Measurements from ENCODE around the gene EDN2. TPM values are rescaled to one million over a fixed set of nuclear protein-coding genes. Genes with fewer than 3 reads are reported as not detected.

EDN2 gene
- total and polyA plus RNA-seq, 2 of the 8 experiments (the other 6 are each of a cell fraction or from before 2014, with no cell fraction given): 0.32 to 0.39 TPM

DNA sequence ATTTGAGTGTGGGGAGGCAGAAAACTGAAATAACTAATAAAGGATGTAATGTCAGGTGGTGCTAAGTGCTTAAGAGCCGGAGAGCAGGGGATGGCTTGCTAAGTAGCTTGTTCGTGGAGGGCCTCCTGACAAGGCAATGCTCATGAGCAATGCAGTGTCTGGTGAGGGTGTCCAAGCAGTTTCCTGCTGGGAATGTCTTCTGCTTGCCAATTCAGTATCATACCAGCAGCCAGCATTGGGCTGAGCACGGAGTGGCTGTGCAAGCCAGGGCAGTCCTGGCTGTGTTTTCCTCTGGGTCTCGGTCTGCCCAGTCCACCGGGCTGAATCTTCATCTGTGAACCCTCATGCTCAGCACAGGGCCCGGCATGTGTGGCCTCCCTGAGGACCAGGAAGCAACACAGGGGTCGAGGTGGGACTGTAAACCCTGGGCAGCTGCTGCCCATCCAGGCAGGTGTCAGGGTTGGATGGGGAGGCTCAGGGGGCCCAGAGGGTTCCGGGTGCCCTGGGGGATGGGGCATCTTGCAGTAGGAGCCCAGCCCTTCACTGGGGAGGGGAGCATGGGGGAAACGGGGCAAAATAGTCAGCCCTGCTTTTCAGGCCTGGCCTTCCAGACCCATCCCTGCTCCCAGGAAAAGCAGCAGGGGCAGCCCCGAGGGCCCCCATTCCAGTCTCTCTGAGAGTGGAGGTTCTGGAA is 27.5 kb downstream of the EDN2 start:
- no peaks in the 10 kb centered on the region for H3K36me3 ChIP-seq (ENCODE audit: control insufficient read depth in 2 of 4, insufficient read depth in 4 of 4, low read length in 3 of 4)
- no peak overlapping the region for H2BK120ac ChIP-seq (replicated peaks; ENCODE audit: low read depth, low read length)
- no peak overlapping the region for H3K23ac ChIP-seq (ENCODE audit: insufficient read length)
- no peak overlapping the region for H3K4me2 ChIP-seq (ENCODE audit: insufficient read depth in 1 of 2, low read depth in 2 of 2, low read length in 2 of 2)
- WGBS, 2 experiments (ENCODE audit: extremely low coverage in 1 of 2, insufficient coverage in 1 of 2, insufficient read length in 1 of 2, insufficient replicate concordance in 2 of 2, low coverage in 1 of 2, low lambda C conversion rate in 2 of 2, missing lambda C conversion rate in 1 of 2): 94% methylated on average over 8 of the region's 10 CpGs; no CpG with 5 or more reads in 1 of the 2 experiments
- H3K56ac ChIP-seq (replicated peaks; ENCODE audit: insufficient read length, low read depth, low read length): no peak overlapping the region
- no peak overlapping the region for H3K4me3 ChIP-seq (ENCODE audit: extremely low read depth in 1 of 4, insufficient read depth in 2 of 4, low read depth in 3 of 4, low read length in 4 of 4)
- H3K27me3 ChIP-seq (replicated peaks in 1 of 4; ENCODE audit: control insufficient read depth in 3 of 4, extremely low read depth in 1 of 4, insufficient read depth in 3 of 4, low read length in 3 of 4): no peaks in the 10 kb centered on the region
- DNase-seq (ENCODE audit: low read depth in 1 of 2, low spot score in 2 of 2) (no peak), FAIRE-seq (no peak)
- no peaks in the 10 kb centered on the region for H3K4me1 ChIP-seq (replicated peaks in 1 of 4; ENCODE audit: control insufficient read depth in 3 of 4, insufficient read depth in 4 of 4, low read length in 3 of 4)
- H3K18ac ChIP-seq (ENCODE audit: extremely low read depth, low read length): no peak overlapping the region
- no peak overlapping the region for H2AFZ ChIP-seq (ENCODE audit: low read length)
- no peak overlapping the region for H4K5ac ChIP-seq (ENCODE audit: insufficient read length, low read depth, low read length)
- ChIA-PET POLR2A (ENCODE audit: partially characterized antibody) (no interaction called here), CTCF (ENCODE audit: partially characterized antibody) (interaction anchor here (0.6 to 4.0 kb wide), 8 partner anchors 11 to 135 kb away, joined by 3 to 13 read pairs (median 6); no protein-coding TSS in a partner anchor)
- H4K91ac ChIP-seq (replicated peaks; ENCODE audit: insufficient read length, low read length): no peak overlapping the region
- no peak overlapping the region for H2BK12ac ChIP-seq (ENCODE audit: low read depth, low read length)
- H3K14ac ChIP-seq (ENCODE audit: insufficient read length): no peak overlapping the region
- H4K20me1 ChIP-seq (replicated peaks in 1 of 2; ENCODE audit: control insufficient read depth in 1 of 2, insufficient read depth in 2 of 2, low read length in 2 of 2): no peaks in the 10 kb centered on the region
- no peak for TF ChIP-seq CBX5 (IDR thresholded peaks at IDR 0.05; ENCODE audit: low read depth, low read length)
- no peak for TF ChIP-seq EP300 (IDR thresholded peaks at IDR 0.05; ENCODE audit: borderline replicate concordance in 1 of 2, low read depth in 2 of 2, low read length in 2 of 2)
- no peak for TF ChIP-seq SP2 (IDR thresholded peaks at IDR 0.05; ENCODE audit: low read length)
- no peak for TF ChIP-seq GTF2F1 (IDR thresholded peaks at IDR 0.05; ENCODE audit: borderline replicate concordance, low read depth, low read length)
- TF ChIP-seq RAD21 (IDR thresholded peaks at IDR 0.05 in 1 of 2, conservative IDR thresholded peaks at IDR 0.05 in 1 of 2; ENCODE audit: low read depth in 2 of 2, low read length in 2 of 2): no peak
- TF ChIP-seq EGR1 (IDR thresholded peaks at IDR 0.05; ENCODE audit: borderline replicate concordance, low read depth, low read length): no peak
- no peak for TF ChIP-seq ZNF274 (IDR thresholded peaks at IDR 0.05; ENCODE audit: borderline replicate concordance, extremely low read depth, low read length)
- no peak for TF ChIP-seq BRCA1 (IDR thresholded peaks at IDR 0.05; ENCODE audit: low read depth, low read length)
- no peak overlapping the region for H3K4ac ChIP-seq (replicated peaks; ENCODE audit: insufficient read length, low read depth, low read length)
- H3K27ac ChIP-seq (ENCODE audit: low read depth, low read length): no peak overlapping the region
- no peaks in the 10 kb centered on the region for H3K79me2 ChIP-seq (ENCODE audit: control insufficient read depth in 1 of 2, insufficient read depth in 2 of 2, low read length in 2 of 2)
- H4K8ac ChIP-seq (ENCODE audit: extremely low read depth, insufficient read depth, low read length): no peak overlapping the region
- no peak overlapping the region for H2BK20ac ChIP-seq (ENCODE audit: low read length)
- H2BK5ac ChIP-seq (ENCODE audit: low read depth, low read length): no peak overlapping the region
- H2BK15ac ChIP-seq (ENCODE audit: low read length): no peak overlapping the region
- no peaks in the 10 kb centered on the region for H3K9me3 ChIP-seq (ENCODE audit: insufficient read depth in 2 of 2, low read depth in 1 of 2, low read length in 1 of 2)
- H3K9ac ChIP-seq (replicated peaks in 1 of 4; ENCODE audit: extremely low read depth in 1 of 4, low read depth in 3 of 4, low read length in 3 of 4): no peak overlapping the region
- H3K23me2 ChIP-seq (ENCODE audit: low read depth, low read length): no peaks in the 10 kb centered on the region
- H2AK5ac ChIP-seq (ENCODE audit: low read depth, low read length): no peak overlapping the region
- H3K79me1 ChIP-seq (ENCODE audit: low read depth, low read length): no peaks in the 10 kb centered on the region
